ENCODE data around the gene BCL2L14. TPM values are rescaled to one million over a fixed set of nuclear protein-coding genes. Genes with fewer than 3 reads are reported as not detected.

The BCL2L14 gene
- total RNA-seq, 1 experiment from 2014 or later = not detected

- ChIA-PET POLR2A (no interaction called here), CTCF (no interaction called here)
- Histone ChIP-seq H3K4me3 (ENCODE audit: low read depth in 2 of 2, low read length in 2 of 2) (no peak overlapping the region), H3K36me3 (ENCODE audit: control insufficient read depth, insufficient read depth, low read length) (no peaks in the 10 kb centered on the region; the same call in 1 of the 2 replicates), H3K9me3 (ENCODE audit: control insufficient read depth, insufficient read depth, low read depth, low read length) (no peaks in the 10 kb centered on the region), H3K27ac (ENCODE audit: low read length) (no peak overlapping the region), H3K4me1 (ENCODE audit: control insufficient read depth, insufficient read depth, low read length) (no peaks in the 10 kb centered on the region), H3K27me3 (ENCODE audit: control insufficient read depth, insufficient read depth, low read length) (no peaks in the 10 kb centered on the region)
- intact Hi-C loops (cut with micrococcal nuclease; ENCODE audit: unreplicated experiment) (no loop called here), in situ Hi-C loops (cut with HindIII; ENCODE audit: low pct_unique_long_range_greater_than_20kb, low sequenced_read_pairs) (no loop called here)
- TF ChIP-seq REST (IDR thresholded peaks at IDR 0.05; ENCODE audit: insufficient read depth in 1 of 2, low read depth in 2 of 2, low read length in 1 of 2) (no peak), SIN3A (IDR thresholded peaks at IDR 0.05; ENCODE audit: borderline replicate concordance, insufficient read depth, low read depth, low read length) (no peak), POLR2AphosphoS5 (IDR thresholded peaks at IDR 0.05; ENCODE audit: low read depth, low read length) (no peak), CTCF (IDR thresholded peaks at IDR 0.05) (no peak), TCF7L2 (IDR thresholded peaks at IDR 0.05; ENCODE audit: low read depth, low read length) (no peak)
- BruUV-seq (replicated peaks) = no TSS peak
- ATAC-seq = no peak
- DNase-seq (ENCODE audit: low read depth, low spot score) = no peak
Observed at GRCh38 chr12:12127304-12127703, 56.6 kb downstream of the BCL2L14 start.

- intact Hi-C loops (cut with micrococcal nuclease; ENCODE audit: unreplicated experiment) (no loop called here), in situ Hi-C loops (cut with HindIII; ENCODE audit: low pct_unique_long_range_greater_than_20kb, low sequenced_read_pairs) (no loop called here)
- no peaks in the 10 kb centered on the region; the same call in 1 of the 2 replicates for H3K36me3 ChIP-seq (ENCODE audit: control insufficient read depth, insufficient read depth, low read length)
- no peaks in the 10 kb centered on the region for H3K4me1 ChIP-seq (ENCODE audit: control insufficient read depth, insufficient read depth, low read length)
- no peak overlapping the region for H3K27ac ChIP-seq (ENCODE audit: low read length)
- no peaks in the 10 kb centered on the region for H3K27me3 ChIP-seq (ENCODE audit: control insufficient read depth, insufficient read depth, low read length)
- no peak overlapping the region for H3K4me3 ChIP-seq (ENCODE audit: low read depth in 2 of 2, low read length in 2 of 2)
- TF ChIP-seq CTCF (IDR thresholded peaks at IDR 0.05) = no peak
- no peak for TF ChIP-seq REST (IDR thresholded peaks at IDR 0.05; ENCODE audit: insufficient read depth in 1 of 2, low read depth in 2 of 2, low read length in 1 of 2)
- no peak for TF ChIP-seq POLR2AphosphoS5 (IDR thresholded peaks at IDR 0.05; ENCODE audit: low read depth, low read length)
- no peak for TF ChIP-seq TCF7L2 (IDR thresholded peaks at IDR 0.05; ENCODE audit: low read depth, low read length)
- no peak for TF ChIP-seq SIN3A (IDR thresholded peaks at IDR 0.05; ENCODE audit: borderline replicate concordance, insufficient read depth, low read depth, low read length)
- no peaks in the 10 kb centered on the region for H3K9me3 ChIP-seq (ENCODE audit: control insufficient read depth, insufficient read depth, low read depth, low read length)
- CTCF ChIA-PET = no interaction called here
- BruUV-seq (replicated peaks) = no TSS peak
- POLR2A ChIA-PET = no interaction called here
- DNase-seq (ENCODE audit: low read depth, low spot score) = no peak
- no peak for ATAC-seq
Observed at GRCh38 chr12:12128670-12129069, 57.9 kb downstream of the BCL2L14 start.

All from Panc1 (cell line).